Right forelimb (tissue), 1 donor: ENCODE data around the gene KCNMA1.

Experiments
- DNase-seq: peaks from one replicate; pipeline ENCODE4 v3.0.0-alpha.2; 2018

Gene KCNMA1

GRCh38 chr10:77164616-77165311 lies 472.8 kb downstream of the KCNMA1 start:
- DNase-seq: no peak

- no peak for DNase-seq
These were observed 473.8 kb downstream of the KCNMA1 start for GRCh38 chr10:77163670-77164348.

- no peak for DNase-seq
These were observed 474.9 kb downstream of the KCNMA1 start for GRCh38 chr10:77162697-77163096.

- no peak for DNase-seq
These were observed 476.9 kb downstream of the KCNMA1 start for GRCh38 chr10:77160679-77161078.

- DNase-seq: no peak
These were observed 478.0 kb downstream of the KCNMA1 start for GRCh38 chr10:77159538-77160110.

- DNase-seq: no peak
These were observed 478.9 kb downstream of the KCNMA1 start for GRCh38 chr10:77158666-77159065.

- no peak for DNase-seq
These were observed 480.2 kb downstream of the KCNMA1 start for GRCh38 chr10:77157248-77158019.

- DNase-seq: no peak
These were observed 481.2 kb downstream of the KCNMA1 start for GRCh38 chr10:77156406-77156879.

GRCh38 chr10:77152256-77152655 lies 485.4 kb downstream of the KCNMA1 start:
- DNase-seq: no peak

- DNase-seq: no peak
These were observed 486.2 kb downstream of the KCNMA1 start for GRCh38 chr10:77151408-77151807.

GRCh38 chr10:77149706-77150105 lies 487.9 kb downstream of the KCNMA1 start:
- no peak for DNase-seq

GRCh38 chr10:77149001-77149400 lies 488.6 kb downstream of the KCNMA1 start:
- no peak for DNase-seq

- DNase-seq: no peak
These were observed 489.7 kb downstream of the KCNMA1 start for GRCh38 chr10:77147871-77148270.

GRCh38 chr10:77146712-77147336 lies 490.8 kb downstream of the KCNMA1 start:
- DNase-seq: no peak

- no peak for DNase-seq
These were observed 493.0 kb downstream of the KCNMA1 start for GRCh38 chr10:77144656-77145055.

- DNase-seq: no peak
These were observed 498.1 kb downstream of the KCNMA1 start for GRCh38 chr10:77139252-77140160.

GRCh38 chr10:77138541-77138940 lies 499.1 kb downstream of the KCNMA1 start:
- DNase-seq: no peak

GRCh38 chr10:77135555-77135954 lies 502.1 kb downstream of the KCNMA1 start:
- no peak for DNase-seq

GRCh38 chr10:77131214-77131613 lies 506.4 kb downstream of the KCNMA1 start:
- no peak for DNase-seq

- no peak for DNase-seq
These were observed 510.4 kb downstream of the KCNMA1 start for GRCh38 chr10:77127243-77127642.

- DNase-seq: no peak
These were observed 512.4 kb downstream of the KCNMA1 start for GRCh38 chr10:77125231-77125630.

- no peak for DNase-seq
These were observed 514.3 kb downstream of the KCNMA1 start for GRCh38 chr10:77123330-77123729.
